ENCODE measurements around the gene RAD51B. TPM values are rescaled to one million over a fixed set of nuclear protein-coding genes. Genes with fewer than 3 reads are reported as not detected.

RAD51B gene
- total and polyA plus RNA-seq, 4 donors, result 2.5 to 95.0 (median 9.6) TPM

DNA sequence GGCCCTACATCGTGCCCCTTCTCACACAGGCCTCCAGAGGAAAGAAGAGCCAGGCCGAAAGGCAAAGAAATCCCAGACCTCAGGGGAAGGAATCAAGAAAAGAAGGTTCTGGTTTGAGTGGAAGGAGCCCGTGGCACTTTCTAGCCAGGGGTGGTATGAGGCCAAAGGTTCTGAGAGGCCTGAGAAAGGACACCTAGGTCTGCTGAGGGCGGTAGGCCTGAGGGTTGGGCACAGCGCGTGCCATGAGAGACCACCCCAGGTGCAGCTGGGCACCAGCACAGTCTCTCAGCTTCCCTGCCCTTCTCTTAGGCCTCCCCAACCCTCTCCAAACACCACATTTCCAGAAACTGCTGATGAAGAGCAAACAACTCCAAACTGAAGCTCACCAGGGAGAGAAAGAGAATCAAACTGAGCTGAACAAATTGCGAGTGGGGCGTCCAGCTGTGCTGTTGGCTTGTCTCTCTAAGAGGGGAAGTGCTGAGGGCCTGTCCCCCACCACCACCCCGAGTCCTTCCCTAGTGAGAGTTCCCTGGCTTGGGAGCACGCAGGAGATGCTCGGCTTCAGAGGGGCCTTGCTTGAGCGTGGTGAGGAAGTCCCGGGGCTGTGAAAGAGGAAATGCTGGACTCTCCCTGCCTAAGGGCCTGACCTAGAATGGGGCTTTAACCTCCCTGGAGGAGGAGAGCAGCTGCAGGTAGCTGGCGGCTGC lies 788.4 kb downstream of the RAD51B start:
- WGBS, 2 donors, result 42 to 51% methylated on average over 13 to 14 of the region's 14 CpGs
- H3K36me3 ChIP-seq (ENCODE audit: control insufficient read depth in 4 of 4, insufficient read depth in 4 of 4, low read length in 4 of 4), result no peaks in the 10 kb centered on the region
- DNase-seq (peak; percentile 51 to 84 (median 71)), ATAC-seq (ENCODE audit: insufficient read depth, low FRiP score) (peak; percentile 54)
- H3K27me3 ChIP-seq (ENCODE audit: control insufficient read depth in 3 of 3, insufficient read depth in 3 of 3, low read length in 2 of 3), result no peaks in the 10 kb centered on the region
- peak overlapping the region in 1 of 2 donors; percentile 82 for H3K27ac ChIP-seq (ENCODE audit: low read depth in 1 of 2, low read length in 1 of 2)
- H3K9ac ChIP-seq (ENCODE audit: insufficient read depth in 1 of 2, low read length in 2 of 2), result peak overlapping the region in 1 of 2 donors; percentile 79
- no peak overlapping the region for H3K4me3 ChIP-seq
- peaks cover 0 to 51% (median 31%) of the 10 kb centered on the region in 5 donors for H3K4me1 ChIP-seq (ENCODE audit: control insufficient read depth in 5 of 5, insufficient read depth in 5 of 5, low read length in 5 of 5)
- H3K9me3 ChIP-seq (ENCODE audit: control insufficient read depth in 4 of 4, insufficient read depth in 3 of 4, low read length in 3 of 4), result peaks cover 0 to 2% (median 0%) of the 10 kb centered on the region in 4 donors
- TF ChIP-seq, protein P1, sequence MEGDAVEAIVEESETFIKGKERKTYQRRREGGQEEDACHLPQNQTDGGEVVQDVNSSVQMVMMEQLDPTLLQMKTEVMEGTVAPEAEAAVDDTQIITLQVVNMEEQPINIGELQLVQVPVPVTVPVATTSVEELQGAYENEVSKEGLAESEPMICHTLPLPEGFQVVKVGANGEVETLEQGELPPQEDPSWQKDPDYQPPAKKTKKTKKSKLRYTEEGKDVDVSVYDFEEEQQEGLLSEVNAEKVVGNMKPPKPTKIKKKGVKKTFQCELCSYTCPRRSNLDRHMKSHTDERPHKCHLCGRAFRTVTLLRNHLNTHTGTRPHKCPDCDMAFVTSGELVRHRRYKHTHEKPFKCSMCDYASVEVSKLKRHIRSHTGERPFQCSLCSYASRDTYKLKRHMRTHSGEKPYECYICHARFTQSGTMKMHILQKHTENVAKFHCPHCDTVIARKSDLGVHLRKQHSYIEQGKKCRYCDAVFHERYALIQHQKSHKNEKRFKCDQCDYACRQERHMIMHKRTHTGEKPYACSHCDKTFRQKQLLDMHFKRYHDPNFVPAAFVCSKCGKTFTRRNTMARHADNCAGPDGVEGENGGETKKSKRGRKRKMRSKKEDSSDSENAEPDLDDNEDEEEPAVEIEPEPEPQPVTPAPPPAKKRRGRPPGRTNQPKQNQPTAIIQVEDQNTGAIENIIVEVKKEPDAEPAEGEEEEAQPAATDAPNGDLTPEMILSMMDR (IDR thresholded peaks at IDR 0.05; ENCODE audit: control extremely low read depth, extremely low read depth), result no peak

DNA sequence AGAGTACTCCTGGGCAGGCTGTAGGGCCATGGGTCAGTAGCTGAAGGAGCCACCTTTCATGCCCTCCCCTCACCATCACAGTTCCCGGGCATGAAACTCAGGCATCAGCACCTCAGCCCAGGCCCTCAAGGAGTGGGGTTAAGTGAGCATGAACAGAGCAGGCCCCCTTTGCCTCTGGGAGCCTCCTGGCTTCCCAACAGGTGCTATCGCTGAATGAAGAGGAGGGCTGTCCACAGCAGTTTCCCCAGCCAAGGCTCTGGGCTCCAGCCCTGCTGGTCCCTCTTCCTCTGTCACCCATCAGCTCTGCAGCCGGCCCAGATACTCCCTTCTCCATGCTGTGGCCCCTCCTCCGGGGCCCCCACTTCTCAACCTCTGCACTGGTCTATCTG lies 789.0 kb downstream of the RAD51B start:
- TF ChIP-seq, protein P1 (IDR thresholded peaks at IDR 0.05; ENCODE audit: control extremely low read depth, extremely low read depth), result no peak
- 95 to 96% methylated on average over 4 of the region's 4 CpGs for WGBS, 2 donors
- Histone ChIP-seq H3K36me3 (ENCODE audit: control insufficient read depth in 4 of 4, insufficient read depth in 4 of 4, low read length in 4 of 4) (no peaks in the 10 kb centered on the region), H3K27ac (ENCODE audit: low read depth in 1 of 2, low read length in 1 of 2) (peak overlapping the region in 1 of 2 donors; percentile 82), H3K9me3 (ENCODE audit: control insufficient read depth in 4 of 4, insufficient read depth in 3 of 4, low read length in 3 of 4) (peaks cover 0 to 2% (median 0%) of the 10 kb centered on the region in 4 donors), H3K4me1 (ENCODE audit: control insufficient read depth in 5 of 5, insufficient read depth in 5 of 5, low read length in 5 of 5) (peaks cover 0 to 51% (median 31%) of the 10 kb centered on the region in 5 donors), H3K4me3 (no peak overlapping the region), H3K27me3 (ENCODE audit: control insufficient read depth in 3 of 3, insufficient read depth in 3 of 3, low read length in 2 of 3) (no peaks in the 10 kb centered on the region), H3K9ac (ENCODE audit: insufficient read depth in 1 of 2, low read length in 2 of 2) (no peak overlapping the region)
- ATAC-seq (ENCODE audit: insufficient read depth, low FRiP score) (no peak), DNase-seq (no peak)

DNA sequence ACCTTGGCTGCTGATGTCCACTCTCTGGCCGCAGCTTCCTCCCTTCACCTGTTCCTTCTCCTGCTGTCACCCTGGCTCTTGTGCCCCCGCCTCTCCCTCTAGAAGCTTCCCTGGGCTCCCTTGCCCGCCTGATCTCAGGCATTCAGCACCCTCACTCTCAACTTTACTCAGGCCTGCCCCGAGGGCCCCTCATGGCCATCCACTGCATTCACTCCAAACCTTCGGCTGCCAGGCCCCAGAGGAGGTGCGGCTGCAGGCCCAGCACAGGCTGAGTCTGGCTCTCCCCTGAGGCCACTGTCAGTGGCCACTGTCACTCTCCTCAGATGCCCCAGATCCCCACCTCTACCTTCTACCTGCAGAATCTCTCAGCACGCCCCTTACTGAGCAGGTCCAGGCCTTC lies 789.4 kb downstream of the RAD51B start:
- no peak overlapping the region for H3K4me3 ChIP-seq
- WGBS, 2 donors, result 96 to 97% methylated on average over 7 of the region's 7 CpGs
- peaks cover 0 to 2% (median 0%) of the 10 kb centered on the region in 4 donors for H3K9me3 ChIP-seq (ENCODE audit: control insufficient read depth in 4 of 4, insufficient read depth in 3 of 4, low read length in 3 of 4)
- H3K9ac ChIP-seq (ENCODE audit: insufficient read depth in 1 of 2, low read length in 2 of 2), result no peak overlapping the region
- no peak for DNase-seq
- H3K36me3 ChIP-seq (ENCODE audit: control insufficient read depth in 4 of 4, insufficient read depth in 4 of 4, low read length in 4 of 4), result no peaks in the 10 kb centered on the region
- ATAC-seq (ENCODE audit: insufficient read depth, low FRiP score), result no peak
- no peaks in the 10 kb centered on the region for H3K27me3 ChIP-seq (ENCODE audit: control insufficient read depth in 3 of 3, insufficient read depth in 3 of 3, low read length in 2 of 3)
- TF ChIP-seq, protein P1 (IDR thresholded peaks at IDR 0.05; ENCODE audit: control extremely low read depth, extremely low read depth), result no peak
- no peak overlapping the region for H3K27ac ChIP-seq (ENCODE audit: low read depth in 1 of 2, low read length in 1 of 2)
- peaks cover 0 to 51% (median 31%) of the 10 kb centered on the region in 5 donors for H3K4me1 ChIP-seq (ENCODE audit: control insufficient read depth in 5 of 5, insufficient read depth in 5 of 5, low read length in 5 of 5)
